Spleen (tissue), 7 donors: ENCODE results near the gene KCNQ1.

Experiments used
- POLR2A ChIP-seq, 3 donors: fragments of 450-650 bp; IDR thresholded peaks; one replicate each; pipeline ENCODE4 v1.5.1; 2017; ENCODE audit warnings: antibody characterized with exemption in 3 of 3, mild to moderate bottlenecking in 1 of 3
- POLR2AphosphoS5 ChIP-seq, 3 donors: sonication (generic); formaldehyde crosslinking; IDR thresholded peaks; one replicate each; pipeline ENCODE4 v1.5.1; 2017; ENCODE audit warnings: antibody characterized with exemption in 3 of 3
- TF ChIP-seq, protein P1 (sequence below), 11 experiments: fragments of 200-600 bp in 7 of 11; fragments of 450-650 bp in 4 of 11; sonication (generic) in 4 of 11; IDR thresholded peaks in 8 of 11; conservative IDR thresholded peaks in 3 of 11; 1 replicate in 7 of 11; 2 replicates in 4 of 11; pipeline versions ENCODE4 v1.4.0 to v1.8.0; 2016 to 2021; ENCODE audit warnings: antibody characterized with exemption in 11 of 11, inconsistent platforms in 4 of 11, mild to moderate bottlenecking in 1 of 11
- donor health status: DM: no; HTN: no; CAD: no; lungs with moderate emphysema.
- donor health status: DM: no; HTN: no; CAD: no.
- donor health status: DM: no; HTN: no; CAD: no.

GRCh38 chr11:2751523-2752203, 306.9 kb downstream of the KCNQ1 start:
- TF ChIP-seq POLR2A (IDR thresholded peaks at IDR 0.05) (no peak), POLR2AphosphoS5 (IDR thresholded peaks at IDR 0.05) (no peak)
- TF ChIP-seq, protein P1, sequence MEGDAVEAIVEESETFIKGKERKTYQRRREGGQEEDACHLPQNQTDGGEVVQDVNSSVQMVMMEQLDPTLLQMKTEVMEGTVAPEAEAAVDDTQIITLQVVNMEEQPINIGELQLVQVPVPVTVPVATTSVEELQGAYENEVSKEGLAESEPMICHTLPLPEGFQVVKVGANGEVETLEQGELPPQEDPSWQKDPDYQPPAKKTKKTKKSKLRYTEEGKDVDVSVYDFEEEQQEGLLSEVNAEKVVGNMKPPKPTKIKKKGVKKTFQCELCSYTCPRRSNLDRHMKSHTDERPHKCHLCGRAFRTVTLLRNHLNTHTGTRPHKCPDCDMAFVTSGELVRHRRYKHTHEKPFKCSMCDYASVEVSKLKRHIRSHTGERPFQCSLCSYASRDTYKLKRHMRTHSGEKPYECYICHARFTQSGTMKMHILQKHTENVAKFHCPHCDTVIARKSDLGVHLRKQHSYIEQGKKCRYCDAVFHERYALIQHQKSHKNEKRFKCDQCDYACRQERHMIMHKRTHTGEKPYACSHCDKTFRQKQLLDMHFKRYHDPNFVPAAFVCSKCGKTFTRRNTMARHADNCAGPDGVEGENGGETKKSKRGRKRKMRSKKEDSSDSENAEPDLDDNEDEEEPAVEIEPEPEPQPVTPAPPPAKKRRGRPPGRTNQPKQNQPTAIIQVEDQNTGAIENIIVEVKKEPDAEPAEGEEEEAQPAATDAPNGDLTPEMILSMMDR (IDR thresholded peaks at IDR 0.05 in 8 of 11, conservative IDR thresholded peaks at IDR 0.05 in 3 of 11), result no peak
